ENCODE results near the gene NPC1. TPM values are rescaled to one million over a fixed set of nuclear protein-coding genes. Genes with fewer than 3 reads are reported as not detected.

NPC1 gene
- total and polyA plus RNA-seq, 7 donors: 24.8 to 126 (median 32.1) TPM

DNA sequence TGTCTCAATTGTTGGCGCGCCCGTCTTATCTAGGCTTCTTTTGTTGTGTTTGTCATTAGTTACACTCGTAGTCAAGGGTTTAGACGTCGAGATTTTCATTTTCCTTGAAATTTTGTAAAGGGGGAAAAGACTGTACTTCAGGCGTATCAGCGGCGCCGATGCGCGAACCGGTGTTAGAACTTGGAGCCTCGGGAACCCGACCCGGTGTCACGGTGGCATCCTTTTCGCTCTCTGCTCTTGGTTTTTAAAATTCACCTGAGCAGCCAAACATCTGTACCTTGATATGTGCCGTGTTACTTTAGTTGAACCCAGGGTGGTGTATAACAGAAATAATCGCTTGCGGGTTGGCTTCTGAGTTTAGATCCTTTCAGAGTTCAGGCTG lies 82.4 kb downstream of the NPC1 start:
- peaks cover 10% of the 10 kb centered on the region for H3K4me1 ChIP-seq
- no peaks in the 10 kb centered on the region for H3K27me3 ChIP-seq (ENCODE audit: insufficient read depth in 3 of 3, low read length in 2 of 3)
- no peaks in the 10 kb centered on the region for H3K9me3 ChIP-seq
- peak overlapping the region; percentile 93 for H3K27ac ChIP-seq
- H3K36me3 ChIP-seq (ENCODE audit: insufficient read depth in 1 of 2, low read depth in 1 of 2): peaks cover 0 to 32% of the 10 kb centered on the region in 2 donors
- intact Hi-C loops (cut with DNase I): loop anchor here (5.0 kb wide), 1 partner anchor 52 kb away; the partner anchor contains the start of gene RIOK3 (in 2 of the 2)
- TF ChIP-seq, protein P1, sequence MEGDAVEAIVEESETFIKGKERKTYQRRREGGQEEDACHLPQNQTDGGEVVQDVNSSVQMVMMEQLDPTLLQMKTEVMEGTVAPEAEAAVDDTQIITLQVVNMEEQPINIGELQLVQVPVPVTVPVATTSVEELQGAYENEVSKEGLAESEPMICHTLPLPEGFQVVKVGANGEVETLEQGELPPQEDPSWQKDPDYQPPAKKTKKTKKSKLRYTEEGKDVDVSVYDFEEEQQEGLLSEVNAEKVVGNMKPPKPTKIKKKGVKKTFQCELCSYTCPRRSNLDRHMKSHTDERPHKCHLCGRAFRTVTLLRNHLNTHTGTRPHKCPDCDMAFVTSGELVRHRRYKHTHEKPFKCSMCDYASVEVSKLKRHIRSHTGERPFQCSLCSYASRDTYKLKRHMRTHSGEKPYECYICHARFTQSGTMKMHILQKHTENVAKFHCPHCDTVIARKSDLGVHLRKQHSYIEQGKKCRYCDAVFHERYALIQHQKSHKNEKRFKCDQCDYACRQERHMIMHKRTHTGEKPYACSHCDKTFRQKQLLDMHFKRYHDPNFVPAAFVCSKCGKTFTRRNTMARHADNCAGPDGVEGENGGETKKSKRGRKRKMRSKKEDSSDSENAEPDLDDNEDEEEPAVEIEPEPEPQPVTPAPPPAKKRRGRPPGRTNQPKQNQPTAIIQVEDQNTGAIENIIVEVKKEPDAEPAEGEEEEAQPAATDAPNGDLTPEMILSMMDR (IDR thresholded peaks at IDR 0.05): no peak
- DNase-seq (no peak), ATAC-seq (no peak)
- WGBS, 3 donors: 2 to 3% (median 3%) methylated on average over 21 of the region's 21 CpGs
- peak overlapping the region; percentile 96 for H3K4me3 ChIP-seq

DNA sequence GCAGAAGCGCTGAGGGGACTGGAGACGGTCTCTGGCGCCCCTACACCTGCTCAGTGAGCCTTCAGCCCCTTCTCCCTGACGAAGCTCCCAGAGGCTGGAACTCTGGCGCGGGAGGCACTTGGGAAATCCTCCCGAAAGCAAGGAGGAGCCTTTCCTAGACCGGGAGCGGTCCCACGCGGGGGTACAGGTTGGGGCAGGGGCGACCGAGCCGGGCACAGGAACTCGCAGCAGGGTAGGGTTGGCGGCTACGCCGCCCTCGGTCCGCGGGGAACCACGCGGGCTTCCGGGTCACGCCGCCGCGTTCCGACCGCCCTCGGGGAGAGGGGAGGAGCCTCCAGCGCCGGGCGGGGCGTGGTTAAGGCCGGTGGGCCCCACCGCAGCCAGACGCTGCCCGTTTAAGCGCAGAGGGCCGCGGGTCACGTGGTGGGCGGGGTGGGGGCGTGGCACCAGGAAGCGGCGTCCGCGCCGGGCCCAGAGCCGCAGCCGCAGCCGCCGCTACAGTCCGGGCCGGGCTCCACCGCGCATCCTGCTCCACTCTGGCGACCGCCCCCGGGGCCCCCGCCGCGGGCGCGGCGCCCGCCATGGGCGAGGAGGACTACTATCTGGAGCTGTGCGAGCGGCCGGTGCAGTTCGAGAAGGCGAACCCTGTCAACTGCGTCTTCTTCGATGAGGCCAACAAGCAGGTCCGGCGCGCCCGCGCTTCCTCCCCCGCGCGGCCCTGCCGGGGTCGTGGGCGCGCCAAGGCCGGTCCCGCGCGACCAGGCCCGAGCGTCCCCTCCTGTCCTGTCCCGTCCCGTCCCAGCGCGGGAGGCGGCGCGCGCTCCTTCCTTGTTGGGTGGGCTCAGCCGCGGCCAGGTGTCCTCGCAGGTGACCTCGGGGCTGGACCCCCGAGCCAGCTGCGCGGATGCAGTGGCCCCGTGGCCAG lies 83.0 kb downstream of the NPC1 start, which contains the start of gene RMC1:
Gene RMC1, plus strand, starts transcription at position 474 of the 925 bp plus-strand sequence. Its CDS starts 108 bp downstream, at position 582.
- H3K36me3 ChIP-seq (ENCODE audit: insufficient read depth in 1 of 2, low read depth in 1 of 2): peaks cover 0 to 25% of the 10 kb centered on the region in 2 donors
- peak within 1 kb of the TSS; percentile 93 for H3K27ac ChIP-seq
- peaks cover 10% of the 10 kb centered on the region for H3K4me1 ChIP-seq
- ATAC-seq: peak; percentile 98 to 99 (median 99)
- H3K9me3 ChIP-seq: no peaks in the 10 kb centered on the region
- H3K27me3 ChIP-seq (ENCODE audit: insufficient read depth in 3 of 3, low read length in 2 of 3): no peaks in the 10 kb centered on the region
- H3K4me3 ChIP-seq: peak within 1 kb of the TSS; percentile 96
- DNase-seq: peak; percentile 98
- TF ChIP-seq, protein P1 (IDR thresholded peaks at IDR 0.05): no peak
- WGBS, 3 donors: 0 to 1% (median 1%) methylated on average over 78 to 110 of the region's 110 CpGs
- intact Hi-C loops (cut with DNase I): loop anchor here (5.0 kb wide), 1 partner anchor 51 kb away; the partner anchor contains the start of gene RIOK3 (in 2 of the 2)

DNA sequence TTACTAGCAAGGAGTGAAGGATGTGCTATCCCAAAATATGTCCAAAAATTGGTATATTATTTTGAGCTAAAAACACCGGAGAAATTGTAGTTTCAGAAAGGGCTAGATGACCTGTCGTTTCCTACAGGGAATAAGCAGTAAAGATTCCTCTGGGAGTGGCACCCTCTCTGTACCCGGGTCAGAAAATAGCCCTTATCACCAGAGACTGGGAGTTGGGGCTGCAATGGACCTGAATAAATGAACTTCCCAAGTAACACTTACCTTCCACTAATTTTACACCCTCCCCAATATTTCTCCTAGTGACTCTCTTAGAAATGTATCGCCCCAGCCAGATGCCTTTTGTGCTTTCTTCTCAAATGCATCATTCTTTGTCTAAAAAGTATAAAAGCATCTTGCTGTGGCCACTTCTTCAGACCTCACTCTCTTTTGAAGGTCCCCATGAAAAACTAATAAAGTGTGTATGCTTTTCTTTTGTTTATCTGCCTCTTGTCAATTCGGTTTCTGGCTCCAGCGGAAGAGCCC lies 83.7 kb downstream of the NPC1 start:
- intact Hi-C loops (cut with DNase I): loop anchor here (5.0 kb wide), 1 partner anchor 50 kb away; the partner anchor contains the start of gene RIOK3 (in 2 of the 2)
- Histone ChIP-seq H3K27me3 (ENCODE audit: insufficient read depth in 3 of 3, low read length in 2 of 3) (no peaks in the 10 kb centered on the region), H3K9me3 (no peaks in the 10 kb centered on the region), H3K36me3 (ENCODE audit: insufficient read depth in 1 of 2, low read depth in 1 of 2) (peaks cover 0 to 18% of the 10 kb centered on the region in 2 donors), H3K4me3 (peak overlapping the region; percentile 96), H3K27ac (peak overlapping the region; percentile 93), H3K4me1 (peaks cover 10% of the 10 kb centered on the region)
- TF ChIP-seq, protein P1 (IDR thresholded peaks at IDR 0.05): no peak
- ATAC-seq (no peak), DNase-seq (no peak)
- 13 to 18% (median 15%) methylated on average over 6 of the region's 6 CpGs for WGBS, 3 donors

DNA sequence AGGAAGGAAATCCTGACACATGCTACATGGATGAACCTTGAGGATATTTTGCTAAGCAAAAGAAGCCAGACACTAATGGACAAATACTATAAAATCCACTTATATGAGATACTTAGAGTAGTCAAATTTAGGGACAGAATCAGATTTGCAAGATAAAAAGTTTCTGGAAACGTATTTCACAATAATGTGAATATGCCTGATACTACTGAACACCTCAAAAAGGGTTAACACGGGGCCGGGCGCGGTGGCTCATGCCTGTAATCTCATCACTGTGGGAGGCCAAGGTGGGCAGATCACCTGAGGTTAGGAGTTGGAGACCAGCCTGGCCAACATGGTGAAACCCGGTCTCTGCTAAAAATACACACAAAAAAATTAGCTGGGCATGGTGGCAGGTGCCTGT lies 84.7 kb downstream of the NPC1 start:
- H3K4me1 ChIP-seq: peaks cover 10% of the 10 kb centered on the region
- TF ChIP-seq, protein P1 (IDR thresholded peaks at IDR 0.05): no peak
- intact Hi-C loops (cut with DNase I): loop anchor here (5.0 kb wide), 1 partner anchor 49 kb away; the partner anchor contains the start of gene RIOK3 (in 2 of the 2)
- WGBS, 3 donors: 78 to 80% (median 79%) methylated on average over 6 of the region's 6 CpGs
- H3K9me3 ChIP-seq: no peaks in the 10 kb centered on the region
- peaks cover 0 to 9% of the 10 kb centered on the region in 2 donors for H3K36me3 ChIP-seq (ENCODE audit: insufficient read depth in 1 of 2, low read depth in 1 of 2)
- H3K27ac ChIP-seq: no peak overlapping the region
- H3K4me3 ChIP-seq: no peak overlapping the region
- no peak for ATAC-seq
- no peak for DNase-seq
- no peaks in the 10 kb centered on the region for H3K27me3 ChIP-seq (ENCODE audit: insufficient read depth in 3 of 3, low read length in 2 of 3)
